NCI-H1436 treated with DMSO at 0.1 percent for 48 hours (cell line): ENCODE measurements around the gene NR6A1.
"Not testable (repeated sequence)": the region's sequence is repeated elsewhere in the genome, so short reads cannot be mapped to it uniquely, and the experiment has no call there.

Source experiments
- DNase-seq: peaks from one replicate; lab custom pipeline; 2025; lab: John Stamatoyannopoulos, UW

The NR6A1 gene

DNA sequence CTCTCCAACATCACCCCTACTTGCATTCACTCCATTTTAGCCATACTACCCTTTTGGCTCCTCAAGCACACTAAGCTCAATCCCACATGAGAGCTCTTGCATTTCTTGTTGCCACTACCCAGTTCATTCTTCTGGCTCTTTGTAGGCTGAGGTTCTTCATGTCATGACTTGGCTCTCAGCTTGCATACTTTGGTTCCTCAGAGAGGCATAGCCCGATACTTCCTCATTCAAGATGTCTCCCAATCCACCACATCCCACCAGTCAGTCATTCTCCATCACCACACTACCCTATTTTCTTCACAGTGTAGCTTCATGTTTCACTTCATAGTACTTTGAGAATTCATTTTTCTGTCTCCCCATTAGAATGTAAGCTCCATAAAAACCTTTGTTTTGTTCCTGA, 116.7 kb downstream of the NR6A1 start:
- no peak for DNase-seq

DNA sequence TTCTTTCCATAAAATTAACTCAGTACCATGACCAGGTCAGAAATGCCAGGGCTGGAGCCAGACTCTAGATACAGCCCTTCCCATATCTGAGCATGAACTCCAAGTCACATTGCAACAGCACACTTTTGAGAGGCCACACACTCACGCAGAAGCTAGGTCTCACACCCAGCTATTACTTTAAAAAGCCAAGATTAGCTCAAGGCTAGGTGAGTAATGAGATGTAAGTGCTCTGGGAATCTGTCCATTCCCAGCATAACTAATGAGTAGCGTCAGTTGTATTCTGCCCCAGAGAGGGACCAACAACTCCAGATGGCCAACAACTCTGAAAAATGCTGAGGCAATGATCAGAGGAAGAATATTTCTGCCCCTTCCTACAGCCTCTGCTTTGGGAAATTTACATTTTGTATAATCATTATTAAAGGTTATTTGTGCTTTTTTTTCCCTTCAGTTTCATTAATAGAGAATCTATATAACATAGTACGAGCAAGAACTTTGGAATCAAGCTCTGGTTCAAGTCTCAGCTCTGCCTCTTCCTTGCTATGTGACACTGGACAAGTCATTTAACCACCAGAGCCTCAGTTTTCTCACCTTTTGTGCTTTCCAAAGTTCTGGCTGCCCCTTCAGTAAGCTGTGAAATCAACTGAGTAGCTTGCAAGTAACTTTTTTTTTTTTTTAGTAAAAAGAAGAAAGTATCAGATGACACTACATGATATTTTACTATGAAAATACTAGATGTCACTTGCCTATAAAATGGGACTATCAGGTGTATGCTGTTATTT, 118.3 kb downstream of the NR6A1 start:
- DNase-seq = no peak

DNA sequence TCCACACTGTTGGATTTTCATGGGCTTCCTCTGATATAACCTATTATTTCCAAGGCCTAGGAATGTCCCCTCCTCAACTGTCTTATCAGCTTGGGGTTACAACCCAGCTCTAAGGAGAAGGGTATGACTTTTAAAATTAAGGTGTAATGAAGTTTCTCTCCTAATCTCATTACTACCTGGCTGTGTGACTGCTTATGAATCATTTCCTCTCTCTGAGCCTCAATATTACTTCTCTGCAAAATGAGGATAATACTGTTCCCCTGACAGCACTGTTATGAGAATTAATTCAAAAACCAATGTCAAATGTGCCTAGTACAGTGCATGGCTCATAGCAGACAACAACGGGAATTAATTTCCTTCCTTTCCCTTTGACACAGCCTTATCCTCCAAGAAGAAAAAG, 118.9 kb downstream of the NR6A1 start:
- no peak for DNase-seq

DNA sequence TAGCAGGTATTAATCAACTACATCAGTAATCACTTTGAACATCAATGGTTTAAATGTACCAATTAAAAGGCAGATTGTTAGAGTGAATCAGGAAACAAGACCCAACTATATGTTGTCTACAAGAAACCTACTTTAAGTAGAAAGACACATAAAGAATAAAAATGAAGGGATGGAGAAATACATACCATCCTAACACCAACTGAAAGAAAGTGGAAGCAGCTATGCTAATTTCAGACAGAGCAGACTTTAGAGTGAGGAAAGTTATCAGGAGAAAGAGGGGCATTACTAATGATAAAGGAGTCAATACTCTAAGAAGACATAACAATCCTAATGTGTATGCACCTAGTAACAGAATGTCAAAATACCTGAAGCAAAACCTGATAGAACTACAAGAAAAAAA, 125.8 kb downstream of the NR6A1 start:
- no peak for DNase-seq

DNA sequence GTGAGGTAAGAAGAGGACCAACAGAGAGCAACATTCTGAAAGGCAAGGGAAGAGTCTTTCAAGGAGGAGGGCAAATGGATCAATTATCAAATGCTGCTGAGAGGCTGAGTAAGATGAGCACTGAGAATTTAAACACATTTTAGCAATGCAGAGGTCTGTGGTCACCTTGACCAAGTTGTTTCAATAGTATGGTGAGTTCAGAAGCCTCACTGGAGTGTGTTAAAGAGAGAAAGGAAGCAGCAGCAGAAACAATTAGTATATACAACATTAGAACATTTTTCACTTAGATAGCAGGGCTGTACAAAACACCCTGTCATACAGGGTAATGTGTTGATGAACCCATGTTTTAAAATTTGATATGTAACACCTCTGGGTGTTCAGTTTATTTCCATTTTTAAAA, 131.5 kb downstream of the NR6A1 start:
- DNase-seq = no peak

DNA sequence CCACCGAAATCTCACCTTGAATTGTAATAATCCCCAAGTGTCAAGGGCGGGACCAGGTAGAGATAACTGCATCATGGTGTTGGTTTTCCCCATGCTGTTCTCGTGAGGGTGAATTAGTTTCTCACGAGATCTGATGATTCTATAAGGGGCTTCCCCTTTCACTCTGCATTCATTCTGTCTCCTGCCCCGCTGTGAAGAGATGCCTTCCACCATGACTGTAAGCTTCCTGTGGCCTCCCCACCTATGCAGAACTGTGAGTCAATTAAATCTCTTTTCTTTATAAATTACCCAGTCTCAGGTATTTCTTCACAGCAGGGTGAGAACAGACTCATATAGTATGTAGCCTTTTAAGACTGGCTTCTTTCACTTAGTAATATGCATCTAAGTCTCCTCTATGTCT, 135.8 kb downstream of the NR6A1 start:
- DNase-seq = no peak

DNA sequence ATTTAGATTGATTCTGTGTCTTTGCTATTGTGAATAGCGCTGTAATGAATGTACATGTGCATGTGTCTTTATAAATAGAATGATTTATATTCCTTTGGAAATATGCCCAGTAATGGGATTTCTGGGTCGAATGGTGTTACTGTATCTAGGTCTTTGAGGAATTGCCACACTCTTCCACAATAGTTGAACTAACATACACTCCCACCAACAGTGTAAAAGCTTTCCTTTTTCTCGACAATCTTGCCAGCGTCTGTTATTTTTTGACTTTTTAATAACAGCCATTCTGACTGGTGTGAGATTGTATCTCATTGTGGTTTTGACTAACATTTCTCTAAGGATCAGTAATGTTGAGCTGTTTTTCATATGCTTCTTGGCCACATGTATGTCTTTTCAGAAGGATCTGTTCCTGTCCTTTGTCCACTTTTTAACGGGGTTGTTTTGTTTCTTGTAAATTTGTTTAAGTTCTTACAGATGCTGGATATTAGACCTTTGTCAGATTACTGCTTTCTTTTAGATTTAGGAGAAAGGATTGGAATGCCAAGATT, 139.0 kb downstream of the NR6A1 start:
- no peak for DNase-seq

GRCh38 chr9:124631326-124631725, 139.8 kb downstream of the NR6A1 start:
- no peak for DNase-seq

- DNase-seq = no peak
Observed at GRCh38 chr9:124629600-124629999, 141.5 kb downstream of the NR6A1 start.

DNA sequence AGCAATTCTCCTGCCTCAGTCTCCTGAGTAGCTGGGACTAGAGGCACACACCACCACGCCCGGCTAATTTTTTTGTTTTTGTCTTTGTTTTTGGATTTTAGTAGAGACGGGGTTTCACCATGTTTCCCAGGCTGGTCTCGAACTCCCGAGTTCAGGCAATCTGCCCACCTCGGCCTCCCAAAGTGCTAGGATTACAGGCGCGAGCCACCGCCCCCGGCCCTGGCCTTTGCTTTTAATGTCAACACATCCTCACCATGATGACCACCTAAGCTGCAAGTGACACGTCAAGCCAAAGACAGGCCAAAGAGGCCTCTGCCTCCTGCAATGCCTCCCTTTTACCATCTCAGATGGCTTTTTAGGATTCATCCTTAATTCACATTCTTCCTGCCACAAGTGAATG, 142.4 kb downstream of the NR6A1 start:
- no peak for DNase-seq

DNA sequence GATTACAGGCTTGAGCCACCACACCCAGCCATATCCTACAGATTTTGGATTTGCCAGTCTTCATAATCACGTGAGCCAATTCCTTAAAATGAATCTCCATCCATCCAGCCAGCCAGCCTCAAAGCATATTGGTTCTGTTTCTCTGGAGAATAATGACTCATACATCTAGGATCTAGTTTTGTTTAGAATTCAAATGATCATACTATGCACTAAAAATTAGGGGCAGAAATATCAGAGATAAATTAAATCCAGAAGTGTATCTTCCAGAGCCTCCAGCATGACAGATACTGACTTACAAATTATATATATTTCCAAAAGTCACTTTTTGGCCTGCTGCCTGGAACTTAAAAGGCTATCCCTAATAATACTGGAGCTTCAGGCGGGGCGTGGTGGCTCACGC, 144.8 kb downstream of the NR6A1 start:
- DNase-seq = no peak

GRCh38 chr9:124625087-124625486, 146.0 kb downstream of the NR6A1 start:
- no peak for DNase-seq

DNA sequence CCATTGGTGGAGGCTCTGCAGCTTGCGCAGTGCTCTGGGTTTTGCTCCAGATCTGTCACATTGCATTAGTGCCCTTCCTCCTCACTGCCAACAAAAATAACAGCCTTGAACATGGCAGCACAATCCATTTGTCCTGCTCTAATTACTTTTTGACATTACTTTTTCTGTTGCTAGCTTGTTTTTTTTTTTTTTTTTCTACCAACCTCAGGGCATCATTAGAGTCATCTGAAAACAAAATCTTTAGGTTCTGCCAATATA, 146.4 kb downstream of the NR6A1 start:
- no peak for DNase-seq

DNA sequence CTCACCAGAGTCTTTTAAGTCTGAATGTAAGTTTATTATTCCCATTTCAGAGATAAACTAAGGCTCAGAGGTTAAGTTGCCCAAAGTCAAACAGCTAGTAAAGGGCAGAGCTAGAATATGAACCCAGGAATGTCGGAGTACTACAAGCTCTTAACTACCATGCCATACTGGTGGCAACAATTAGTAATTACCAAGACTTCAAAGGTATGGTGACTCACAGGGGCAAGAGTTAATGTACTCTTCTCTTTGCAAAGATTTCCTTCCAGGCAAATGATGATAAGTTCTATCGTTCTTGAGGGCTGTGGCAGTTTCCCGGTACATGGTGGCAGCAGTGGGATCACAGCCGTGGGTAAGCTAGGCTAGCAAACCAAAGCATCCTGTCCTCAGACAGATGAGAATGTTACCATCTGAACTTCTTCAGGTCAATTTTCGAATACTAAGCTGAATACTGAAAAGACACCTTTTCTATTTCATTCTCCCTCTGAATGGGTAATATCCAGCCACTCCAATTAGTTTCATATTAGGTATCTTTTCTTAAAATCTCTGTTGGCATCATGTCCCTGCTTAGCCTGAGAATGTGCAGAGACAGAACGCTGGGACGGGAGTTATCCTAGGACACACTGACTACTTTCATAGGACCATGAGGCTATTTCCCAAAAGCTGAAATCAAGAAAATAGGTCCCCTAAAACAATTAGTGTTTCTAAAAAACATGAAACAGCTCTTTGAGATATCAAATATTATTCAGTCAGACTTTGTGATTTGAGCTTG, 147.0 kb downstream of the NR6A1 start:
- DNase-seq = no peak

DNA sequence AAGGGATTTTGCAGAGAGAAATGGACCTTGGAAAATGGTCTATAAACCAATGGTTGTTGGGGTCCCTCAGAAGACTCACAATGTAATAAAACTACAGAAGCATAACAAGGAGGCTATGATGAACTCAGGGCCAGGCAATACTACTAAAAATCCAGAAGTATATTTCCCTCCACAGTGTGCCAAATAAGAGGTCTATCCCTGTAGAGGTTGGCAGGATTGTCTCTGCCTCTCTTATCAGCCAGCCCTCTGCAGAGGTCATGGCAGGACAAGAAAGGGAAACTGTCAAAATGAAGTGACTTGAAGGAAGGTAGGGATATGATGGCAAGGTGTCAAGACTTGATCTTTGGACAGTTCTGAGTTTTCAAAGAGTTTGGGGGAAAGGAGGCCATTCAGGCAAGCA, 148.2 kb downstream of the NR6A1 start:
- DNase-seq = no peak

DNA sequence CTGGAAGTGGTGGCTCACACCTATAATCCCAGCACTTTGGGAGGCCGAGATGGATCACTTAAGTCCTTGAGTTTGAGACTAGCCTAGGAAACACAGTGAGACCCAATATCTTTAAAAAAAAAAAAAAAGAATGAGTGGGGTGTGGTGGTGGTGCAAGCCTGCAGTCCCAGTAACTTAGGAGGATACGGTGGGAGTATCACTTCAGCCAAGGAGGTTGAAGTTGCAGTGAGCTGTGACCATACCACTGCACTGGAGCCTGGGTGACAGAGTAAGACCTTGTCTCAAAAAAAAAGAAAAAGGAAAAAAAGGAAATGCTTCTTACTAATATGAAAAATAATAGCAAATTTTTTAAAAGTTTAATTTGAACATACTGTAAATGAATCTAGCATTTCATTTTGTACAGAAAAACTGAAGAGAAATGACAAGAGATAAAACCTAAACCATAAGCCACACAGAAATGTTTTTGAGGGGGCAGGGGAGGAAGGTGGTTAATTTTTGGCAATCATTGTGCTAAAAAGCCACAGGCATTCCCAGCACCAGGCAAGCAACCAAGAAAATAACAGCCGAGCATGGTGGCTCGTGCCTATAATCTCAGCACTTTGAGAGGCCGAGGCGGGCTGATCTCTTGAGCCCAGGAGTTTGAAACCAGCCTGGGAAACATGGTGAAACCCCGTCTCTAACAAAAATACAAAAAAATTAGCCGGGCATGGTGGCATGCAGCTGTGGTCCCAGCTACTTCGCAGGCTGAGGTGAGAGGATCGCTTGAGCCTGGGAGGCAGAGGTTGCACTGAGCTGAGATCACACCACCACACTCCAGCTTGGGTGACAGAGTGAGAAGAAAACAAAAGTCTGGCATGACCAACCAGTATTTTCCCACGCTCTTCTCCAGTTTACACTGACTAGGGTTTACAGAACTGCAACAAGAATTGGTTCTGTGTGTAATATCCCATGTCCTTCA, 149.5 kb downstream of the NR6A1 start:
- DNase-seq = no peak

- DNase-seq = no peak
Observed at GRCh38 chr9:124618476-124618875, 152.6 kb downstream of the NR6A1 start.

GRCh38 chr9:124617477-124618141, 153.5 kb downstream of the NR6A1 start:
- no peak for DNase-seq

GRCh38 chr9:124616961-124617360, 154.2 kb downstream of the NR6A1 start:
- no peak for DNase-seq

DNA sequence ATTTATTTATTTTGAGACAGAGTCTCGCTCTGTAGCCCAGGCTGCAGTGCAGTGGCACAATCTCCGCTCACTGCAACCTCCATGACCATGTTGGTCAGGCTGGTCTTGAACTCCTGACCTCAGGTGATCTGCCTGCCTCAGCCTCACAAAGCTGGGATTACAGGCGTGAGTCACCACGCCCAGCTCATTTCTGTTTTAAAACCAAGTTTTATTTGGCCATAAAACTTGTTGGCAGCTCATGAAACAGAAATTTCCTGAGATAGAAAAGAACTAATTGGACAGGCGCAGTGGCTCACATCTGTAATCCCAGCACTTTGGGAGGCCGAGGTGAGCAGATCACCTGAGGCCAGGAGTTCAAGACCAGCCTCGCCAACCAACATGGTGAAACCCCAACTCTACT, 155.3 kb downstream of the NR6A1 start:
- DNase-seq = not testable (repeated sequence)

- DNase-seq = no peak
Observed at GRCh38 chr9:124615100-124615742, 155.9 kb downstream of the NR6A1 start.
